ENCODE results near the gene C2CD2.
A peak's percentile ranks its signal among the peaks of the same experiment; 100 is the strongest.

The C2CD2 gene

DNA sequence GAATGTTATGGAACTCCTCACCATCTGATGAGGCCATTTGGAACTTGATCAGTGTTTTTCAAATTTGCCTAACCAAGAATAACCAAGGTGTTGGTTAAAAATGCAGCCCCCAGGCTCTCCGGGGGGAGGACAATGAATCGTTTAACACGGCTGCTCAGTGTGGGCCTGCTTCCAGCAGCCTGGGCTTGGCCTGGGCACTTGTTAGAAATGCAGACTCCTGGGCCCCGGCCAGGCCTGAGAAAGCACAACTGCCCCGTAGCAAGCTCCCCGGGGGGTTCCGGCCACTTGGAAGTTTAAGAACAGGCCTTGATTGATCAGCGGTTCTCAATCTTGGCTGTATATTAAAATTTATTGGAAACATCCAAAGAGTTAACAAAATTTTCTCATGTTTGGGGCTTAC lies 22.8 kb upstream of the C2CD2 start:
- no peak overlapping the region for H3K4me3 ChIP-seq (ENCODE audit: low read length)
- no peak for DNase-seq (ENCODE audit: low read depth, low spot score)

DNA sequence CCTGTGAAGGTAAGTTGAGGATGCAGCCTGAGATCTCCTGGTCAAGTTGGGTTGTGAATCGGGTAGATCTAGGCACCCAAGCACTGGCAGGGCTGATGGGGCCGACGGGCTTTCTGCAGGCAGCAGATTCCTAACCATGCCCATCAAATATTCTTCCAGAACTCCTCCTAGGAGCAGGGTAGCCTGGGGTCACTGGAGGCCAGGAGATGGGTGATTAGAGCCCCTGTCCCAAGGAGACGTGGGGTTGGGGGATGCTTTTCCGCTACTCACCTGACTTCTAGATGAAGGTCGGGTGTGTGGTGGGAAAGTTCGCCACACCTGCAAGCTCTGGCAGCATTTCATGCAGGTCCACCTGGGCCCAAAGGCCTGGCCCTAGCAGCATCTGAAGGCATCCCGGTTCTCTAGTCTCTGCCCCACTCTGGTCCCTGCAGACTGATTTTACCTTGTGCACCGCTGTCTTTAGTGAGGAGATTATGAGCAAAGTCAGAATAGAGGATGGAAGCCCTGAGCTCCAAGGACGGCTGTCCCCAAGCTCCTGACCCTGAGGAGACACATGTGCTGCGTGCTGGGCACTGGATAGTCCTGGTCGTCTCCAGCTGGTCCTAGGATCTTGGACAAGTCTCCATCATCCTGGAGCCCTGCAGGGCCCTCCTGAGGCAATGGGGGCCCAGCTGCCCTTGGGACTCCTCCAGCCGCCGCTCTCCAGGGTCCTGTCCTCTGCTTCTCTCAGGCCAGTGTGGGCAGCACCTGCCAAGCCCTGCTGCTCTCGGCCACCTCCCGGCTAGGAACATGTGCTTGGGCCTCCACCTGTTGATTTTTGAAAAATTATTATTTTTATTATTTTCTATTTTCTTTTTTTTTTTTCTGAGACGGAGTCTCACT lies 21.8 kb upstream of the C2CD2 start:
- no peak overlapping the region for H3K4me3 ChIP-seq (ENCODE audit: low read length)
- DNase-seq (ENCODE audit: low read depth, low spot score) = no peak

DNA sequence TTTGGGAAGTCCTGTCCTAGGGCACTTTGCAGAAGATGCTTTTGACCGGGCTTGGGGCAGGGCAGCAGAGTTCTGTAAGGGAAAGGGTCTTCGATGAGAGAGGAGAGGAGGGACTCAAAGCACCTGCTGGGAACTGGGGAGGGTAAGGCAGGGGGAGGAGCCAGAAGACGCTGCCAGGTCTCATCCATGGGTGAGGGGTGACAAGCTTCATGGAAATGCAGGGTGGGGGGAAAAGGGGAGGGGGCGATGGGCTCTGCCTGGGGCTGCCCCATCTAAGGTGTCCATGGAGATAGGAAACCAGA lies 20.9 kb upstream of the C2CD2 start:
- H3K4me3 ChIP-seq (ENCODE audit: low read length) = no peak overlapping the region
- no peak for DNase-seq (ENCODE audit: low read depth, low spot score)

DNA sequence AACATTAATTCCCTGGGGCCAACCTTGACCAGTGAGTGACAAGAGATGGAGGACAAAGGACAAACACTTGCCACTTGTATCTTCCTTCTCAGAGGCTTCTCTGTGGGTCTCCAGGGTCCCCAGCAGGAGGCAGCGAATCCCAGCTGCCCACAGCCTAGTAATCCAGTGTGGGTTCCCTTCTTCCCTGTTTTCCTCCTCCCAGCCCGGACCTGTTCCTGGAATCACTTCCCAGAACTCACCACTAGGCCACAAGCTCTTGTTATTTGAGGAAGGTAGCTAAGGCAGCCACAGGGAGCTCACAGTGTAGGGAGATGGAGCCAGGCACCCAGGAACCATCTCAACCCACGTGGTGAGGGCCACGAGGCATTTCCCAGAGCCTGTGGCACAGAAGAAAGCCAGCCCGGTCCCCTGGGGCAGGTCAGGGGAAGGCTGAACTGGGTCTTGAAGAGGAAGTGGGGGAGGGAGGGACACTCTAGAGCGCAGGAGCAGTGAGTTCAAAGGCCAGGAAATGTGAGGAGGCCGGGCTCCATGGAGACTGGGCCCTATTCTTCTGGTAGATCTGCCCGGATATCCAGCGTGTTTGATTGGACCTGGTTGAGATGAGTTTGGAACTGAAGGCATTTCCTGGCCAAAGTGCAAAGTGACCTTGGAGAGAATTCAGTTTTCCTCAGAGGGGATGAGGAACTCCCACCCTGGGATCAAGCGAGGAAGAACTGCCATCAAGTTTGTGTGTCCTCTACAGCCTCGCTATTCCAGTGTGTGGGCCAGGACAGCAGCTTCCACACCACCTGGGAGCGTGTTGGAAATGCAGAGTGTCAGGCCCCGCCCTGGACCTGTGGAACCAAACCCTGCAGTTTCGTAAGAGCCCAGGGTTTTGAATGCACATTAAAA lies 20.3 kb upstream of the C2CD2 start:
- DNase-seq (ENCODE audit: low read depth, low spot score) = peak; percentile 66
- H3K4me3 ChIP-seq (ENCODE audit: low read length) = no peak overlapping the region

DNA sequence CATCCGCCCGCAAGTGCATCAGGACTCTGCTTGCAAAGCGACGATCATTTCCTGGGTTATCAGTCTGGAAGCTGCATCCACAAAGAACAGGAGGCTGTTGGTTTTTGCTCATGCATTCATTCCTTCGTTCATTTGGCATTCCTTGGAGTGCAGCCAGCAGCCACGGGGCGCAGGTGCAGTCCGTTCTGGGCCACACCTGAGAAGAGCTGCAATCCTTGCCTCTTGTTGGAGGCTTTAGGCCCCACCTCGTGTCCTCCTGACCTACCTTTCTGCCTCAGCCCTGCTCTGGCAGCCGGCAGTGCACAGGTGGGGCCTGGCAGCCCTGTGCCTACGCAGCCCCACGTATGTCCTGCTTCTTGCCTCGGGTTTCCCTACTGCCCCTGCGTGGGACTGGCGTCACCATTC lies 19.6 kb upstream of the C2CD2 start:
- no peak overlapping the region for H3K4me3 ChIP-seq (ENCODE audit: low read length)
- DNase-seq (ENCODE audit: low read depth, low spot score) = no peak

DNA sequence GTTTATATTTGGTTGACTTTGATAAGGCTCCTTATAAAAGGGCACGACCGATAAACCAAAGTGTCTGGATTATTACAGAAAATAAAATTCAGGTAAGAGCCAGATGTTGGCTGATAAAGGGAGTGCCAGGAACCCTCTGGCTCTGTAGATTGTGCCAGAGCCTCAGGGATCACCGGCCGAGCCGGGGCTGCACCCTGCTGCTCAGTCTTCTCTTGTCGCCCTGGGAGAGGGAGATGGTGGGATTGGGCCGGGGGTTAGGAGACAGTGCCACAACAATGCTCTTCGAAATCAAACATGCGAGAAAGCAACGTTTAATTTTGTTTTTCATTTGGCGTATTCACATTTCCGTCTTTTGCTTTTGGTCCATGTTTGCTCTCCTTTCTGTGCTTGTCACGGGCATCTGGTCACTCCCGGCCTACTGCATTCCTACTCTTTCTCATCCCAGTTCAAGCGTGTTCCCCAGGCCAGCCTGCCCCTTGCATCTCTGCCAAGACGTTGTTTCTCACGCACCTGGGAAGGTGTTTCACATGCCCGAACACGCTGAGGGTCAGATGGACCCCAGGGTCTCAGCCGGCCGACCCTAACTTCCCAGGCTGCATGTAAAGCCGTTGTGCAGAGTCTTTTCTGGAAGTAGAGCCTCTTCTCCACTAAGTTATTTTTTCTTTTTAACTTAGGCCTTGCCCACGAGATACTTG lies 18.8 kb upstream of the C2CD2 start:
- no peak for DNase-seq (ENCODE audit: low read depth, low spot score)

DNA sequence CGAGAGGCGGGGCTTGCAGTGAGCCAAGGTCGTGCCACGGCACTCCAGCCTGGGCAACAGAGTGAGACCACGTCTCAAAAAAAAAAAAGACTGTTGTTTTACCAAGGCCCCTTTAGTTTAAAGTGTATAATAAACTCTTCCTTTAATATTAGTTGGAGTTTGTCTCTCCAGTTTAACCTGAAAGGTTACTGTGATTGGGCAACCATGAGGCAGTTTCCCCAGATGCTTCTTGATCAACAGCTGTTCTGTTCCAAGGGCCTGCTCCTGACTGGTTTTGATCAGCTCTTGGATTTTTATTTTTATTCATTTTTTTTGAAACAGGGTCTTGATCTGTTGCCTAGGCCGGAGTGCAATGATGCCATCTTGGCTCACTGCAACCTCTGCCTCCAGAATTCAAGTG lies 18.1 kb upstream of the C2CD2 start:
- H3K4me3 ChIP-seq (ENCODE audit: low read length) = no peak overlapping the region
- no peak for DNase-seq (ENCODE audit: low read depth, low spot score)

More for the DNA sequence above, 18.8 kb upstream of the C2CD2 start:
- no peak overlapping the region for H3K4me3 ChIP-seq (ENCODE audit: low read length)

DNA sequence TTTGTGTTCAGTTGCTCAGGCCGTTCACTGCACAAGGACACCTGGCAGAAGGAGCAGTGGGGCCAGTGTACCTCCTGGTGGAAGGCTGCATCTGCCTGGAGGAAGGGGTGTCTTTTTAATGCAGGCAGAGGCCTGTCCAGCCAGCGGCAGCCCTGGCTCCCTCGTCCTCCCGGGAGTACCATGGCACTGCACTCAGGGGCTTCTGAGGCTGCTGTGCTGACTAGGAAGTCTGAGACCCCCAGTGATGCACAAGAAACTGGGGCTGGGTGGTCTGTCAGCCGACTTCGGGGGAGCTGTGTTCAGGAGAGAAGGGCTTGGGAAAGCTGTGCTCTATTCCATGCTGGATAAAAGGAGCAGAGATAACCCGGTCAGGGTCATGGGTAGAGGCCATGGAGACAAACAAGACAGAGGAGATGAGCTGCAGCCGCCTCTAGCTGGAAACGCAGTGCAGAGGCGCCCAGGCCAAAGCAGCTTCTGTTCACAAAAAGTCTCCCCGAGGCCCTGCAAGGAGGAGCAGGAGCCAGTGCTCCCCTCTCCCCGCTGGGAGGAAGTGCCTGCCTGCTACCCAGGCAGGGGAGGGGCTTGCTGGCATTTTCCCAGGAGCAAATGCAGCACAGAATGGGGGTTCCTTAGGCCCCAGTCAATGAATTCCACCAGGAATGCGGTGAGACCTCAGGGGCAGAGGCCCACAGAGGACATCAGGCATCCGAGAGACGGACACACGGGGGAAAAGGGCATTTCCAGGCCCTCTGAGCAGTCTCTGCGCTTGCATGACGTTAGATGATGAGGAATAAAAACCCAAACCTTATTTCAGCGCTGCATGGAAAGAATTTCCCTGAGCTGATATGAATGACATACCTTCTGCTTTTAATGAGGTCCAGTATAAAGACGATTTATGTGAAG lies 17.2 kb upstream of the C2CD2 start:
- no peak overlapping the region for H3K4me3 ChIP-seq (ENCODE audit: low read length)
- DNase-seq (ENCODE audit: low read depth, low spot score) = no peak

DNA sequence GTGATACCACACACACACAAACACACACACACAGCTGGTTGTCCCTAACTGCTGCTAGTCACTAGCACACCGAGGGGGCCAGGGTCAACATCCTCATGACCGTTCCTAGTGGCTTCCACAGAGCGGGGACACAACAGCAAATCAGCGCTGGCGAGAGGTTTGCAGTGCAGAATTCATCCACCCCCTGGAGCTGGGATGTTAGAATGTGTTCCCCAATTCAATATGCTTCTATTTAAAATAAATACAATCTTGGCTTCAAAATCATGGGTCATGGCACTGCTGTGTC lies 16.2 kb upstream of the C2CD2 start:
- no peak for DNase-seq (ENCODE audit: low read depth, low spot score)
- H3K4me3 ChIP-seq (ENCODE audit: low read length) = no peak overlapping the region

DNA sequence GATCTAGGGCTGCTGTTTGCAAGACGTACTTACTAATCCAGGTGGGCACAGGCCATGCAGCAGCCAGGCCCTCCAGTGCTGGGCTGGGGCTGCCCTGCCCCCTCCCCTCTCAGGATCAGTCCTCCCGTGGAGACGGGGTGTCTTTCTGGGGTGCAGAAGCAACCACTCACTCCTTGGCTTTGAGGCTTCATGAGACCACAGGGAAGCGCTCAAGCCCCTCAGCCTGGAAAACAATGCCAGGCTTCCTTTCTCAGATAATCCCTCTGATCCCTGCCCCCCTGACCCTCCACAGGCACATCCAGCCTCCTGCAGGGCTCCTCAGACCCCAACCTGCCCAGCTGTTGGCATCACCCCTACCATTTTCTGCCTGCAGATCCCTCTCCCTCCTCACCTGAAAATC lies 13.9 kb upstream of the C2CD2 start:
- H3K4me3 ChIP-seq (ENCODE audit: low read length) = no peak overlapping the region
- no peak for DNase-seq (ENCODE audit: low read depth, low spot score)

DNA sequence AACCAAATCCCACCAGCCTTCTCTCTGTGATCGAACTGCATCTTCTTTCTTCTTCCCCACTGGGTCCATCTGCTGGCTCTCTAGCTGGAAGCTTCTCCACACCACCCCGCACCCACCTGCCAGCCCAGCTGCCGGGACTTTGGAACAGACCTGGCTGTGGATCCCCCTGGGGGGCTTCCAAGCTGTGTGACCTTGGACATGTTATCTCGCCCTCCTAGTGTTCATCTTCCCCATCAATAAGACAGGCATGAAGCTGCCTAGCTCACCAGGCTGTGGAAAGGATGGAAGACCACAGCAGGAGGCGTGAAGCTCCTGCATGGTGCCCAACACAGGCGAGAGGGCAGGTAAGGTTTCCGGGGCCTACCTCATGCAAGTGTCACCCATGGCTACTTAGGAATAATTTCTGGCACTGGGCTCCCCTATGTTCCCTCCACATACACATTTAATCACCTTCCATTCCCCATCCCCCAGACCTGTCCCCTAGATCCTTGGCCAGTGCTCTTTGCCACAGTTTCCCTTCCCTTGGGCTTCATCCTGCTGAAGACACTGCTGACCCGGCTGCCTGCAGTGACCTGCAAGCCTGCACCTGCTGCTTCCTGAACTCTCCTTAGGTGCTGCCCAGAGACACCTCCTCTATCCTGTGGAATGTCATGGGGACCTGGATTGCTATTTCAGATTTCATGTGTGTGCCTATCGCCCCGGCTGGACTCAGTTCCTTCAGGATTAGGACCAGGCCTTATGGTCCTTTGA lies 13.2 kb upstream of the C2CD2 start:
- no peak for DNase-seq (ENCODE audit: low read depth, low spot score)
- no peak overlapping the region for H3K4me3 ChIP-seq (ENCODE audit: low read length)

DNA sequence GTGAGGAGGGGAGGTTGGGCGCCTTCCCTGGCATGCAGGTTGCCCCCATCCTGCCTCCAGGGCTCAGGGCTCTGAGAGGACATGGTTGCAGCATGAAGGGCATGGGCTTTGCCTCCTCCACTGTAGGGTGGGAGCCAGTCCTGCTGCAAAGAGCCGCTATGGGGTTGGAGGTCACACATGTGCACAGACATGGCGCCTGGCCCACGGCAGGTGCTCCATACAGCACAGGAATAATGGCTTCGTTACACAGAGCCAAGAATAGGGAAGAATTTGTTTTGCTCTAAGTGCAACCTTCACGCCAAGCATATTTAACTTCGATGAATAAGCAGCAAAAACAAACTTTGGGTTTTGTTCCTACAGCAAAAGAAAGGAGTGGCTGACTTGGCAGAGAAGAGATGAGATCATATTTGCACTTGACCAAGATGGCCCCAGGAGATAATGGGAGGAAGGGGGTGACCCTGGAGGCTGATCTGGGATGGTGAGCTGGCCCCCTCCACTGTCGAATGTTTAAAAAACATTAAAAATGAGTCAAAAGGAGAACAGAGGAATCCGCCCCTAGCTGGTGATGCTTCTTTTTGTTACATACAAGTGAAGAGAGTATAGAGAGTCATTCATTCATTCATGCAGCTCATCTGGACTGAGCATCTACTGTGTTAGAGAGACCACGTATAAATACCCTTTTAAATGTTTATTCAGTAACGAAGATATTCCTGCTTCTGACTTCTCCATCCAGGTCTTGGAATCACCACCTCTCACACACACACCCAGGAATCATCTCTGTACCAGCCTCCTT lies 12.4 kb upstream of the C2CD2 start:
- DNase-seq (ENCODE audit: low read depth, low spot score) = no peak
- H3K4me3 ChIP-seq (ENCODE audit: low read length) = no peak overlapping the region

DNA sequence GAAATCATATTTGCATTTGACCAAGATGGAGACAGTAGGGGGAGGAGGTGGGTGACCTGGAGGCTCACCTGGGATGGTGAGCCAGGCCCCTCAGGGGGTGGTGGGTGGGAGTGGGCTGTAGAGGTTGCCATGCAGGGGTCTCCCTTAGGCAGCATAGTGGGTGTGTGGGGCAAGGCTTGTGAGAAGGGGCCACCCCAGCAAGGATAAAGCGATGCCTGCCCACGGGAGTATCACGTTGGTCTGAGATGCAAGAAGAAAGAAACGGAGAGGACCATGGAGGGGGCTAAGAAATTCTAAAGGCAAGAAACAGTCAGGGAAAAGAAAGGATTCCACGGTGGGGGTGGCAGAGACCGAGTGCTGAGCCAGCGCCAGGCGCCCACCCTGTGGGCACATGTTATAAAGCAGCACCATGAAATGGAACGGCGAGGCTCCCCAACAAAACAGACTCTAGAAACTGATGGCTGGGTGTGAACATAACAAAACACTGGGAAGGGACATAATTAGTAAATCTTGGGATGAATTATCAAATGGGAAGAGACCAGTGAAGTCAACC lies 11.7 kb upstream of the C2CD2 start:
- no peak overlapping the region for H3K4me3 ChIP-seq (ENCODE audit: low read length)
- no peak for DNase-seq (ENCODE audit: low read depth, low spot score)

DNA sequence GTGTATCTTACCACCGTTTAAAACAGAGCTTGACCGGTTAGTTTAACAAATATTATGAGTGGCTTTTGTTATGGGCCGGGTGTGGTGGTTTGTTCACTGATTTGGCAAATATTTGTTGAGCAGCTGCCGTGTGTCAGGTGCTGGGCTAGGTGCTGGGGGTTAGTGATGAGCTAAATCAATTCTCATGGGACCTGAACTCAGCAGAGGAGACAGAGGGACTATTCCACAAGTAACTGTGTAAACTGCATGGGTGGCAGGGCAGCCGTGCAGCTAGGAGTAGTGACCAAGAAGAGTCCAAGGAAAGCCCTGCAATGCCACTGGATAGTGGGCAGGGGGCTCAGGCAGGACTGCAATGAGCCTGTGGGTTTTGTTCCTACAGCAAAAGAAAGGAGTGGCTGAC lies 11.2 kb upstream of the C2CD2 start:
- no peak for DNase-seq (ENCODE audit: low read depth, low spot score)
- no peak overlapping the region for H3K4me3 ChIP-seq (ENCODE audit: low read length)

DNA sequence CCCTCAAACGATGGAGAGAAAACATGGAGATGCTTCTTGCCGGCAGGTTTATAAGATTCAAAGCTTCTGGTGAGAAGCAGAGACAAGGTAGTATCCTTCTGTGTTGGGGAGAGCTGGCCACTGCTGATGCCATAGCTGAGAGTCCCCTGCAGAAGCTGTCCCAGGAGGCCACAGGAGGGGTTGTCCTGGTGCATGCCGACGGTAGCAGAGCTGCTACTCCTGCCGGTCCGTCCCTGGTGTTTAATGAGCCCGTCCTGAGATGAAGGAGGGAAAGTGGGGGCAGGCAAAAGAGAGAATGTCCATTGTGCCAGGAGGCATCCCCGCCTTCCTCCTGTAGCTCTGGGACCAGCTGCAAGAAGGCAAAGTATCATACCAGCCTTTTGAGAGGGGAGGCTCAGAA lies 10.4 kb upstream of the C2CD2 start:
- no peak overlapping the region for H3K4me3 ChIP-seq (ENCODE audit: low read length)

DNA sequence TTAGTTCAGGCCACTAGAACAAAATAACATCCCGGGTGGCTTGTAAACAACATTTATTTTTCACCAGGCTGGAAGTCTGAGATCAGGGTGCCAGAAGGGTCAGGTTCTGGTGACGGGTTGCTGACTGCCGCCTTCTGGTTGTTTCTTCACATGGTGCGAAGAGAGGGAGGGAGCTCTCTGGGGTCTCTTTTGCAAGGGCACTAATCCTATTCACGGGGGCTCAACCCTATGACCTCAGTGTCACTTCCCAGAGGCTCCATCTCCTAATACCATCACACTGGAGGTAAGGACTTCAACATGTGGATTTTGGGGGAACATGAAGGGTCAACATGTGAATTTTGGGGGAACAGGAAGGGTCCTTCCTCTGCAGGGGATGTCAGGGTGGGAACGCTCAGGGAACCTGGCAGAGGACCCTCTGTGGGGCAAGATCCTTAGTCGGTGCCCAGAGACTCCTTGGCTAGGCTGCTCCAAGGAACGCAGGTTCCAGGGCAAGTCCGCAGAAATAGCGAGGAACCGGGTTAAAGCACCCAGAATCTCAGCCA lies 8.7 kb upstream of the C2CD2 start:
- DNase-seq (ENCODE audit: low read depth, low spot score) = no peak

More for the DNA sequence above, 10.4 kb upstream of the C2CD2 start:
- no peak for DNase-seq (ENCODE audit: low read depth, low spot score)

DNA sequence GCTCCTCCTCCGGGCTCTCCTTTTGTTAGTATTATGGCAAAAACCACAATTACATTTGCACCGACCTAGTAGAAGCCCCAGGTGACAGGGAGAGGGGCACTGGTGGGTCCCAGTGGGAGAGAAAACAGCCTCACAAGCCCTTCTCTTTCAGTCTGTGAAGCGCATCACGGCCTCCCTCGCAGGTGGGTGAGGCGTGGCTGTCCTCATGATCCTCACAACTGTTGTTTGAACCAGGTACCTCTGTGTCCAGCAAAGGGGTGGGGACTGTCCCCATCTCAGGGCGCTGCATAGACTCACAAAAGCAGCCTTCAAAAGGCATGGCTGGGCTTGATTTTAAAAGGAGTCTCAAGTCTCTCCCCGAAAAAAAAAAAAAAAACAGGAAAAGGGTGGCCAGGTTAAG lies 7.9 kb upstream of the C2CD2 start:
- DNase-seq (ENCODE audit: low read depth, low spot score) = no peak
- H3K4me3 ChIP-seq (ENCODE audit: low read length) = no peak overlapping the region

More for the DNA sequence above, 8.7 kb upstream of the C2CD2 start:
- H3K4me3 ChIP-seq (ENCODE audit: low read length) = no peak overlapping the region
